Measurements from ENCODE around the gene ASB10. TPM values are rescaled to one million over a fixed set of nuclear protein-coding genes. Genes with fewer than 3 reads are reported as not detected.

The ASB10 gene
- total and polyA plus RNA-seq, 2 of the 13 experiments (the other 11 are each of a cell fraction or from before 2014, with no cell fraction given) = not detected

GRCh38 chr7:151179946-151180345 is 7.1 kb downstream of the ASB10 start:
- CTCF ChIA-PET (ENCODE audit: low intra/inter-chr PET ratio, low total read pairs) = no interaction called here

GRCh38 chr7:151179287-151179860 is 7.7 kb downstream of the ASB10 start:
- no peaks in the 10 kb centered on the region for H3K79me2 ChIP-seq (ENCODE audit: insufficient read depth, low read length)
- H3K4me3 ChIP-seq (replicated peaks in 1 of 3; ENCODE audit: insufficient read depth in 1 of 3, low read depth in 2 of 3, low read length in 3 of 3) = no peak overlapping the region
- no TSS peak for BruUV-seq (replicated peaks)
- H4K20me1 ChIP-seq (ENCODE audit: insufficient read depth, low read length) = no peaks in the 10 kb centered on the region
- intact Hi-C loops (cut with micrococcal nuclease; ENCODE audit: unreplicated experiment) (loop anchor here (10.0 kb wide), 1 partner anchor 125 kb away; no protein-coding TSS in a partner anchor), in situ Hi-C loops (cut with HindIII; ENCODE audit: extremely low pct_ligation_motif_present, low pct_unique_long_range_greater_than_20kb) (no loop called here)
- no peak overlapping the region for H3K27ac ChIP-seq (ENCODE audit: extremely low read length, insufficient read depth, low read length)
- H3K36me3 ChIP-seq (replicated peaks in 1 of 2; ENCODE audit: control insufficient read depth in 1 of 2, insufficient read depth in 2 of 2, low read length in 2 of 2) = no peaks in the 10 kb centered on the region
- POLR2A ChIA-PET = no interaction called here
- no peak for FAIRE-seq
- WGBS (ENCODE audit: low lambda C conversion rate) = 59% methylated on average over 6 of the region's 8 CpGs
- CTCF ChIA-PET (ENCODE audit: low intra/inter-chr PET ratio, low total read pairs) = no interaction called here
- no peak overlapping the region for H3K9ac ChIP-seq (ENCODE audit: insufficient read depth, low read depth, low read length)
- H3K9me3 ChIP-seq (ENCODE audit: low read length) = no peaks in the 10 kb centered on the region
- no peak for ATAC-seq
- H3K27me3 ChIP-seq (ENCODE audit: control insufficient read depth in 1 of 2, insufficient read depth in 2 of 2, low read length in 2 of 2) = peaks cover 2 to 58% of the 10 kb centered on the region in 2 experiments; a peak in 3 of 5 replicates
- no peak overlapping the region for H3K4me2 ChIP-seq (ENCODE audit: low read depth, low read length)
- H2AFZ ChIP-seq (ENCODE audit: low read length) = no peak overlapping the region
- DNase-seq (ENCODE audit: low spot score) = no peak
- no peaks in the 10 kb centered on the region for H3K4me1 ChIP-seq (ENCODE audit: insufficient read depth, low read length)
- no peak for TF ChIP-seq PTBP1 (IDR thresholded peaks at IDR 0.05; ENCODE audit: low read depth, low read length, poor library complexity, severe bottlenecking)
- no peak for TF ChIP-seq ZFP36L2 (CRISPR knock-in tag; IDR thresholded peaks at IDR 0.05)
- TF ChIP-seq ZBTB25 (CRISPR knock-in tag; IDR thresholded peaks at IDR 0.05) = no peak
- TF ChIP-seq TFDP1 (CRISPR knock-in tag; IDR thresholded peaks at IDR 0.05; ENCODE audit: borderline replicate concordance) = no peak
- TF ChIP-seq HOXA5 (CRISPR knock-in tag; IDR thresholded peaks at IDR 0.05) = no peak
- TF ChIP-seq TSC22D2 (CRISPR knock-in tag; IDR thresholded peaks at IDR 0.05; ENCODE audit: borderline replicate concordance) = no peak
- no peak for TF ChIP-seq RXRA (CRISPR knock-in tag; IDR thresholded peaks at IDR 0.05)
- TF ChIP-seq ZNF382 (CRISPR knock-in tag; IDR thresholded peaks at IDR 0.05; ENCODE audit: borderline replicate concordance) = no peak
- no peak for TF ChIP-seq TIGD3 (CRISPR knock-in tag; IDR thresholded peaks at IDR 0.05; ENCODE audit: borderline replicate concordance)
- TF ChIP-seq ZNF879 (CRISPR knock-in tag; IDR thresholded peaks at IDR 0.05) = no peak

More at GRCh38 chr7:151179946-151180345, 7.1 kb downstream of the ASB10 start:
- H3K27me3 ChIP-seq (ENCODE audit: control insufficient read depth in 1 of 2, insufficient read depth in 2 of 2, low read length in 2 of 2) = peaks cover 2 to 58% of the 10 kb centered on the region in 2 experiments; a peak in 3 of 5 replicates
- no peak overlapping the region for H3K4me2 ChIP-seq (ENCODE audit: low read depth, low read length)
- ATAC-seq (no peak), FAIRE-seq (no peak), DNase-seq (ENCODE audit: low spot score) (no peak)
- no peak for TF ChIP-seq ZNF737 (CRISPR knock-in tag; IDR thresholded peaks at IDR 0.05; ENCODE audit: borderline replicate concordance)
- TF ChIP-seq ZFP36L1 (CRISPR knock-in tag; IDR thresholded peaks at IDR 0.05) = no peak
- TF ChIP-seq SNAI1 (CRISPR knock-in tag; IDR thresholded peaks at IDR 0.05; ENCODE audit: borderline replicate concordance) = no peak
- no peak for TF ChIP-seq ZMYM2 (CRISPR knock-in tag; IDR thresholded peaks at IDR 0.05)
- H3K9ac ChIP-seq (ENCODE audit: insufficient read depth, low read depth, low read length) = no peak overlapping the region
- POLR2A ChIA-PET = no interaction called here
- no peak overlapping the region for H3K27ac ChIP-seq (ENCODE audit: extremely low read length, insufficient read depth, low read length)
- no peaks in the 10 kb centered on the region for H3K79me2 ChIP-seq (ENCODE audit: insufficient read depth, low read length)
- in situ Hi-C loops (cut with HindIII; ENCODE audit: extremely low pct_ligation_motif_present, low pct_unique_long_range_greater_than_20kb) = no loop called here
- no peaks in the 10 kb centered on the region for H3K9me3 ChIP-seq (ENCODE audit: low read length)
- no TSS peak for BruUV-seq (replicated peaks)
- no peak overlapping the region for H3K4me3 ChIP-seq (replicated peaks in 1 of 3; ENCODE audit: insufficient read depth in 1 of 3, low read depth in 2 of 3, low read length in 3 of 3)
- WGBS (ENCODE audit: low lambda C conversion rate) = 4% methylated on average over 4 of the region's 4 CpGs
- H3K36me3 ChIP-seq (replicated peaks in 1 of 2; ENCODE audit: control insufficient read depth in 1 of 2, insufficient read depth in 2 of 2, low read length in 2 of 2) = no peaks in the 10 kb centered on the region
- H2AFZ ChIP-seq (ENCODE audit: low read length) = no peak overlapping the region
- intact Hi-C loops (cut with micrococcal nuclease; ENCODE audit: unreplicated experiment) = loop anchor here (10.0 kb wide), 1 partner anchor 125 kb away; no protein-coding TSS in a partner anchor
- no peaks in the 10 kb centered on the region for H3K4me1 ChIP-seq (ENCODE audit: insufficient read depth, low read length)
- H4K20me1 ChIP-seq (ENCODE audit: insufficient read depth, low read length) = no peaks in the 10 kb centered on the region
